Activated CD8-positive, alpha-beta T cell treated with anti-CD3 and anti-CD28 coated beads, Interleukin-2, amount 10 ng/mL, durations not matched to agents 7 days and 5 days (primary cell): ENCODE measurements around the gene PLXDC1. TPM values are rescaled to one million over a fixed set of nuclear protein-coding genes. Genes with fewer than 3 reads are reported as not detected.

Source experiments
- ATAC-seq: fragments of 150-1000 bp; cut with Tn5 transposase; one replicate; pipeline ENCODE4 v1.10.0; 2021; ENCODE audit warnings: moderate library complexity
- CTCF ChIA-PET: fragments of 350-600 bp; sonication (Branson Sonifier 250); formaldehyde crosslinking; loops from one replicate; lab custom pipeline; 2021; ENCODE audit warnings: antibody characterized with exemption; lab: Charles Lee
- POLR2A ChIA-PET: fragments of 350-600 bp; sonication (Branson Sonifier 250); formaldehyde crosslinking; loops from one replicate; lab custom pipeline; 2021; ENCODE audit warnings: antibody characterized with exemption; lab: Charles Lee
- DNase-seq: peaks from one replicate; pipeline ENCODE4 v3.0.0-alpha.2; 2020
- H3K27ac Mint-ChIP-seq: one replicate; pipeline ENCODE4 v1.8.0; 2021; ENCODE audit warnings: mild to moderate bottlenecking, mixed read lengths
- H3K27me3 Mint-ChIP-seq: one replicate; pipeline ENCODE4 v1.8.0; 2021; ENCODE audit warnings: low read depth, mixed read lengths
- H3K36me3 Mint-ChIP-seq: one replicate; pipeline ENCODE4 v1.8.0; 2021; ENCODE audit warnings: low read depth, mixed read lengths
- H3K4me1 Mint-ChIP-seq: one replicate; pipeline ENCODE4 v1.8.0; 2021; ENCODE audit warnings: low read depth, mixed read lengths
- H3K4me3 Mint-ChIP-seq: one replicate; pipeline ENCODE4 v1.8.0; 2021; ENCODE audit warnings: mild to moderate bottlenecking, mixed read lengths
- H3K9me3 Mint-ChIP-seq: one replicate; pipeline ENCODE4 v1.8.0; 2022; ENCODE audit warnings: mixed read lengths; ENCODE audit not compliant: insufficient read depth
- total RNA-seq, 2 experiments: library from RNA; stranded (reverse); gene quantifications; one replicate each; pipeline ENCODE4 v1.2.3, GENCODE V29; 2021

PLXDC1 gene
- total RNA-seq, 2 experiments from 2014 or later, result 3.3 to 3.9 TPM

GRCh38 chr17:39194985-39195524 is 43.6 kb upstream of the PLXDC1 start:
- DNase-seq (no peak), ATAC-seq (no peak)
- ChIA-PET CTCF (interaction anchor here (0.6 to 6.9 kb wide), 9 partner anchors 9 to 460 kb away, joined by 3 to 50 read pairs (median 4); no protein-coding TSS in a partner anchor), POLR2A (interaction anchor here (1.4 kb wide), 1 partner anchor 9 kb away, joined by 3 read pairs; no protein-coding TSS in a partner anchor)
- Mint-ChIP-seq H3K27ac (peak overlapping the region; percentile 83), H3K36me3 (peaks cover 21% of the 10 kb centered on the region), H3K27me3 (no peaks in the 10 kb centered on the region), H3K9me3 (no peaks in the 10 kb centered on the region), H3K4me1 (peaks cover 51% of the 10 kb centered on the region), H3K4me3 (peak overlapping the region; percentile 79)

GRCh38 chr17:39194089-39194984 is 42.9 kb upstream of the PLXDC1 start:
- Mint-ChIP-seq H3K4me3 (no peak overlapping the region), H3K36me3 (peaks cover 21% of the 10 kb centered on the region), H3K27ac (peak overlapping the region; percentile 66), H3K27me3 (no peaks in the 10 kb centered on the region), H3K4me1 (peaks cover 46% of the 10 kb centered on the region), H3K9me3 (no peaks in the 10 kb centered on the region)
- ChIA-PET POLR2A (interaction anchor here (1.4 kb wide), 1 partner anchor 9 kb away, joined by 3 read pairs; no protein-coding TSS in a partner anchor), CTCF (interaction anchor here (0.6 to 6.9 kb wide), 6 partner anchors 10 to 211 kb away, joined by 3 to 50 read pairs (median 6); no protein-coding TSS in a partner anchor)
- DNase-seq (no peak), ATAC-seq (no peak)

- peaks cover 36% of the 10 kb centered on the region for H3K4me1 Mint-ChIP-seq
- ChIA-PET POLR2A (no interaction called here), CTCF (interaction anchor here (2.2 kb wide), 1 partner anchor 51 kb away, joined by 7 read pairs; no protein-coding TSS in a partner anchor)
- no peak for ATAC-seq
- H3K9me3 Mint-ChIP-seq, result no peaks in the 10 kb centered on the region
- no peak overlapping the region for H3K4me3 Mint-ChIP-seq
- peaks cover 24% of the 10 kb centered on the region for H3K36me3 Mint-ChIP-seq
- no peak overlapping the region for H3K27ac Mint-ChIP-seq
- H3K27me3 Mint-ChIP-seq, result no peaks in the 10 kb centered on the region
- DNase-seq, result no peak
Measured at GRCh38 chr17:39193346-39193745, 41.9 kb upstream of the PLXDC1 start.

- H3K4me3 Mint-ChIP-seq, result no peak overlapping the region
- H3K4me1 Mint-ChIP-seq, result peaks cover 32% of the 10 kb centered on the region
- H3K27me3 Mint-ChIP-seq, result no peaks in the 10 kb centered on the region
- DNase-seq (no peak), ATAC-seq (no peak)
- H3K36me3 Mint-ChIP-seq, result peaks cover 25% of the 10 kb centered on the region
- ChIA-PET CTCF (interaction anchor here (2.2 kb wide), 1 partner anchor 52 kb away, joined by 7 read pairs; no protein-coding TSS in a partner anchor), POLR2A (no interaction called here)
- H3K9me3 Mint-ChIP-seq, result no peaks in the 10 kb centered on the region
- no peak overlapping the region for H3K27ac Mint-ChIP-seq
Measured at GRCh38 chr17:39192901-39193300, 41.5 kb upstream of the PLXDC1 start.

- Mint-ChIP-seq H3K27me3 (no peaks in the 10 kb centered on the region), H3K27ac (peak overlapping the region; percentile 7), H3K4me3 (no peak overlapping the region), H3K36me3 (peaks cover 31% of the 10 kb centered on the region), H3K4me1 (peaks cover 38% of the 10 kb centered on the region), H3K9me3 (no peaks in the 10 kb centered on the region)
- ATAC-seq (no peak), DNase-seq (no peak)
- ChIA-PET CTCF (interaction anchor here (0.9 to 1.3 kb wide), 3 partner anchors 15 to 39 kb away, joined by 3 to 5 read pairs (median 3); no protein-coding TSS in a partner anchor), POLR2A (no interaction called here)
Measured at GRCh38 chr17:39191750-39192510, 40.5 kb upstream of the PLXDC1 start.

GRCh38 chr17:39187152-39187830 is 35.9 kb upstream of the PLXDC1 start:
- DNase-seq (no peak), ATAC-seq (no peak)
- H3K27me3 Mint-ChIP-seq, result no peaks in the 10 kb centered on the region
- H3K4me3 Mint-ChIP-seq, result no peak overlapping the region
- no peaks in the 10 kb centered on the region for H3K9me3 Mint-ChIP-seq
- peaks cover 7% of the 10 kb centered on the region for H3K4me1 Mint-ChIP-seq
- H3K27ac Mint-ChIP-seq, result no peak overlapping the region
- H3K36me3 Mint-ChIP-seq, result peaks cover 44% of the 10 kb centered on the region
- POLR2A ChIA-PET, result no interaction called here
- CTCF ChIA-PET, result interaction anchor here (0.8 kb wide), 1 partner anchor 12 kb away, joined by 3 read pairs; no protein-coding TSS in a partner anchor

- Mint-ChIP-seq H3K27me3 (no peaks in the 10 kb centered on the region), H3K4me3 (no peak overlapping the region)
- CTCF ChIA-PET, result interaction anchor here (0.8 to 1.1 kb wide), 2 partner anchors 12 to 203 kb away, joined by 3 to 4 read pairs; no protein-coding TSS in a partner anchor
Measured at GRCh38 chr17:39186481-39187002, 35.1 kb upstream of the PLXDC1 start.

GRCh38 chr17:39183720-39184119 is 32.3 kb upstream of the PLXDC1 start:
- no peak for ATAC-seq
- H3K4me1 Mint-ChIP-seq, result peaks cover 7% of the 10 kb centered on the region
- POLR2A ChIA-PET, result no interaction called here
- CTCF ChIA-PET, result interaction anchor here (1.2 to 3.1 kb wide), 5 partner anchors 9 to 200 kb away, joined by 4 to 17 read pairs (median 7); partner anchors contain the start of gene RPL19
- DNase-seq, result no peak
- H3K27ac Mint-ChIP-seq, result no peak overlapping the region
- H3K27me3 Mint-ChIP-seq, result no peaks in the 10 kb centered on the region
- peaks cover 40% of the 10 kb centered on the region for H3K36me3 Mint-ChIP-seq
- H3K9me3 Mint-ChIP-seq, result no peaks in the 10 kb centered on the region
- no peak overlapping the region for H3K4me3 Mint-ChIP-seq

More at GRCh38 chr17:39186481-39187002, 35.1 kb upstream of the PLXDC1 start:
- DNase-seq (no peak), ATAC-seq (no peak)
- peaks cover 7% of the 10 kb centered on the region for H3K4me1 Mint-ChIP-seq
- peaks cover 41% of the 10 kb centered on the region for H3K36me3 Mint-ChIP-seq
- POLR2A ChIA-PET, result interaction anchor here (0.7 to 1.2 kb wide), 3 partner anchors 13 to 24 kb away, joined by 3 to 4 read pairs (median 4); partner anchors contain the start of gene RPL19
- no peaks in the 10 kb centered on the region for H3K9me3 Mint-ChIP-seq
- no peak overlapping the region for H3K27ac Mint-ChIP-seq

- Mint-ChIP-seq H3K9me3 (no peaks in the 10 kb centered on the region), H3K27me3 (no peaks in the 10 kb centered on the region), H3K4me3 (no peak overlapping the region), H3K4me1 (peaks cover 7% of the 10 kb centered on the region), H3K27ac (no peak overlapping the region), H3K36me3 (peaks cover 37% of the 10 kb centered on the region)
- no peak for ATAC-seq
- ChIA-PET CTCF (interaction anchor here (1.2 to 3.1 kb wide), 5 partner anchors 9 to 200 kb away, joined by 4 to 17 read pairs (median 7); partner anchors contain the start of gene RPL19), POLR2A (no interaction called here)
- DNase-seq, result no peak
Measured at GRCh38 chr17:39183045-39183444, 31.6 kb upstream of the PLXDC1 start.

GRCh38 chr17:39181303-39181702 is 29.9 kb upstream of the PLXDC1 start:
- H3K4me3 Mint-ChIP-seq, result no peak overlapping the region
- CTCF ChIA-PET, result interaction anchor here (9.8 kb wide), 1 partner anchor 17 kb away, joined by 188 read pairs; the partner anchor contains the start of gene ARL5C
- no peaks in the 10 kb centered on the region for H3K9me3 Mint-ChIP-seq
- ATAC-seq, result no peak
- peaks cover 47% of the 10 kb centered on the region for H3K36me3 Mint-ChIP-seq
- no peaks in the 10 kb centered on the region for H3K4me1 Mint-ChIP-seq
- no peak overlapping the region for H3K27ac Mint-ChIP-seq
- POLR2A ChIA-PET, result no interaction called here
- DNase-seq, result no peak
- no peaks in the 10 kb centered on the region for H3K27me3 Mint-ChIP-seq
